GM10248 (cell line): ENCODE measurements around the gene SUFU.

Experiments used
- CTCF ChIA-PET: fragments of 300-600 bp; sonication (Branson Sonifier 250); formaldehyde crosslinking; extraction: SDS; loops from one replicate; lab custom pipeline; 2021; ENCODE audit warnings: antibody characterized with exemption; lab: Yijun Ruan, JAX
- POLR2A ChIA-PET: fragments of 350-650 bp; sonication (Branson Sonifier 250); formaldehyde crosslinking; extraction: SDS; loops from one replicate; lab custom pipeline; 2020; ENCODE audit warnings: antibody characterized with exemption; lab: Yijun Ruan, JAX
- DNase-seq: peaks from one replicate; pipeline ENCODE4 v3.0.0; 2012; ENCODE audit errors: extremely low spot score
- TF ChIP-seq, protein P1 (sequence below): IDR thresholded peaks from 2 replicates; pipeline ENCODE4 v1.5.1; 2012; ENCODE audit warnings: mild to moderate bottlenecking, low read depth; ENCODE audit errors: extremely low read depth, missing control alignments, control extremely low read depth

SUFU gene

GRCh38 chr10:102468683-102469082 lies 35.1 kb upstream of the SUFU start:
- DNase-seq = no peak
- ChIA-PET CTCF (interaction anchor here (1.1 to 3.5 kb wide), 3 partner anchors 11 to 239 kb away, joined by 3 to 15 read pairs (median 3); no protein-coding TSS in a partner anchor), POLR2A (interaction anchor here (0.5 kb wide), 1 partner anchor 11 kb away, joined by 3 read pairs; no protein-coding TSS in a partner anchor)
- TF ChIP-seq, protein P1, sequence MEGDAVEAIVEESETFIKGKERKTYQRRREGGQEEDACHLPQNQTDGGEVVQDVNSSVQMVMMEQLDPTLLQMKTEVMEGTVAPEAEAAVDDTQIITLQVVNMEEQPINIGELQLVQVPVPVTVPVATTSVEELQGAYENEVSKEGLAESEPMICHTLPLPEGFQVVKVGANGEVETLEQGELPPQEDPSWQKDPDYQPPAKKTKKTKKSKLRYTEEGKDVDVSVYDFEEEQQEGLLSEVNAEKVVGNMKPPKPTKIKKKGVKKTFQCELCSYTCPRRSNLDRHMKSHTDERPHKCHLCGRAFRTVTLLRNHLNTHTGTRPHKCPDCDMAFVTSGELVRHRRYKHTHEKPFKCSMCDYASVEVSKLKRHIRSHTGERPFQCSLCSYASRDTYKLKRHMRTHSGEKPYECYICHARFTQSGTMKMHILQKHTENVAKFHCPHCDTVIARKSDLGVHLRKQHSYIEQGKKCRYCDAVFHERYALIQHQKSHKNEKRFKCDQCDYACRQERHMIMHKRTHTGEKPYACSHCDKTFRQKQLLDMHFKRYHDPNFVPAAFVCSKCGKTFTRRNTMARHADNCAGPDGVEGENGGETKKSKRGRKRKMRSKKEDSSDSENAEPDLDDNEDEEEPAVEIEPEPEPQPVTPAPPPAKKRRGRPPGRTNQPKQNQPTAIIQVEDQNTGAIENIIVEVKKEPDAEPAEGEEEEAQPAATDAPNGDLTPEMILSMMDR = no peak

- TF ChIP-seq, protein P1 = no peak
- POLR2A ChIA-PET = no interaction called here
- DNase-seq = no peak
- CTCF ChIA-PET = interaction anchor here (1.0 to 1.7 kb wide), 4 partner anchors 8 to 119 kb away, joined by 4 to 5 read pairs (median 4); no protein-coding TSS in a partner anchor
Measured at GRCh38 chr10:102470579-102471546, 32.9 kb upstream of the SUFU start.

DNA sequence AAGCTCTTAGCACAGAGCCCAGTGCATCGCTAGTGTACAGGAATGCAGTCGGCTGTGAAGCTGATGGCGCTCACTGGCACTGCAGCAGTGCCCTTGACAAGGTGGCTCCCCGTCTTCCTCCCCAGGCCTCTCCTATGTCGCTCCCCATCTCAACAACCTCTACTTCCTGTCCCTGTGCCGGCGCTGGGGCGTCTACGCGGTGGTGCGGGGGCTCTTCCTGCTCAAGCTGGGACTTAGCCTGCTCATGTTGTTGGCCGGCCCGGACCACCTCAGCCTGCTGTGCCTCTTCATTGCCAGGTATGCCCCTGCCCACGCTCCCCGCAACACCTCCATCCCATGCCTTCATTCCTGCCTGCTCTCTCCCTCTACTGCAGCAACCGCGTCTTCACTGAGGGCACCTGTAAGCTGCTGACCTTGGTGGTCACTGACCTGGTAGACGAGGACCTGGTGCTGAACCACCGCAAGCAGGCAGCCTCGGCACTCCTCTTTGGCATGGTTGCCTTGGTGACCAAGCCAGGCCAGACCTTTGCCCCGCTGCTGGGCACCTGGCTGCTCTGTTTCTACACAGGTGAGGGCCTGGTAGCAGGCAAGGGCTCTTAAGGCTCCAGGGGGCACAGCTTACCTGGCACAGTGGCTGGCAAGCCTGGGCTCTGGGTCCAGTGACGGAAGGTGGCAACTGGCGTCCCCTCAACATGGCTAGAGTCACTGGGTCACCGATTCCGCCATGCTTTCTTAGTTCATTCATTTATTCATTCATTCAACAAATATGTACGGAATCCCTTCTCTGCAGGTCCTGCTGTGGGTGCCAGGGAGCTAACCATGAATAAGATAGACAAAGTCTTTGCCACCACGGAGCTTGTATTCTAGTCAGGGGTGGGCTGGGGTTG lies 30.1 kb upstream of the SUFU start:
- TF ChIP-seq, protein P1 = no peak
- ChIA-PET POLR2A (no interaction called here), CTCF (interaction anchor here (0.8 to 1.5 kb wide), 4 partner anchors 17 to 110 kb away, joined by 3 read pairs; no protein-coding TSS in a partner anchor)
- no peak for DNase-seq

DNA sequence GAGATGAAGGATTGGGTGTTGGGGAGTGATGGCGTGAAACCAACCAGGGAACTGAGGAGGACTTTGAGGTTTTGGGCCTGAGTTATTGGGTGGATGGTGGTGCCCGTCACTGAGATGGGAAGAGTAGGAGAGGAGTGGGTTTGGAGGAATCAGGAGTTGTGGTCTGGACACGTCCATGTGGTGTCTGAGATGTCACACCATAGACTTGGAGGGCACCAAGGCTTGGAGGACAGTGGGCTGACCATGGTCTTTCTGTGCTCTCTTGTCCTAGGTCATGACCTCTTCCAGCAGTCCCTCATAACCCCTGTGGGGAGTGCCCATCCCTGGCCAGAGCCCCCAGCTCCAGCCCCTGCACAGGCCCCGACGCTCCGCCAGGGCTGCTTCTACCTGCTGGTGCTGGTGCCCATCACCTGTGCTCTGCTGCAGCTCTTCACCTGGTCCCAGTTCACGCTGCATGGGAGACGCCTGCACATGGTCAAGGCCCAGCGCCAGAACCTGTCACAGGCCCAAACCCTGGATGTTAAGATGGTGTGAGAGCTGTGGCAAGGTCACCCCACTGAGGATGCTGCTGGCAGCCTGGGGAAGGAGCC lies 28.2 kb upstream of the SUFU start:
- ChIA-PET POLR2A (no interaction called here), CTCF (interaction anchor here (0.9 to 1.4 kb wide), 2 partner anchors 108 to 246 kb away, joined by 3 to 4 read pairs; no protein-coding TSS in a partner anchor)
- no peak for DNase-seq
- TF ChIP-seq, protein P1 = no peak

DNA sequence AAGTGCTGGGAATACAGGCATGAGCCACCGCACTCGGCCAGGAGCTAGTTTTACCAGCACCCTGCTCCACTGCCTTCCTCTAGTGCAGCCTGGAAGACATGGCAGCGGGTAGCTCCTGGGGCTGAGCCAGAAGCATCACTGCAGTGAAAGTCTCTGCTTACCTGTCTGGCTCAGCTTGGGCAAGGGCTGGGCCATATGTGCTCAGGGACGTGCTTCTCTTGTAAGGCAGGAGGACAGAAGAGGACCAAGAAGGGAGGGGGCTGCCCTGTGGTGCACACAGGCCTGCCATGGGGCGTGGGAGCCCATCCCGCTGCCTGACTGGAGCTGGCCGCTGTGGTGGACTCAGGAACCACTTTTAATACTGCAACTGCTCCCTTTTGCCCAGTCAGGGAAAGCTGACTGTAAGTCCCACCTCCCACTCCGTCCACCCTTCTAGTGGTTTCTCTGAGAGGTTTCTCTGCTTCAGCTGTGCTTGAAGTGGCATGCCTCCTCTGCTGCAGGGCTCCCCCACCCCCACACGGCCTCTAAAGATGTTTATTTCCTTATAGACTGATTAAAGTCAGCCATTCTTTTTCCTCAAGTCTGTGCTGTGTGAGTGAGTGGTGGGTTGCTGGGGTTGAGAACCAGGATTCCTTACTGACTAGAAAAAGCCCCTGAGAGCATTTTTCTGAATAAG lies 27.2 kb upstream of the SUFU start:
- CTCF ChIA-PET = interaction anchor here (0.9 to 1.4 kb wide), 6 partner anchors 8 to 247 kb away, joined by 3 to 4 read pairs (median 3); no protein-coding TSS in a partner anchor
- TF ChIP-seq, protein P1 = no peak
- DNase-seq = no peak
- POLR2A ChIA-PET = no interaction called here
